ENCODE data around the gene MICAL3.
"Not testable (repeated sequence)": the region's sequence is repeated elsewhere in the genome, so short reads cannot be mapped to it uniquely, and the experiment has no call there.

MICAL3 gene

GRCh38 chr22:17994424-17995108 lies 29.8 kb downstream of the MICAL3 start:
- DNase-seq, result no peak

DNA sequence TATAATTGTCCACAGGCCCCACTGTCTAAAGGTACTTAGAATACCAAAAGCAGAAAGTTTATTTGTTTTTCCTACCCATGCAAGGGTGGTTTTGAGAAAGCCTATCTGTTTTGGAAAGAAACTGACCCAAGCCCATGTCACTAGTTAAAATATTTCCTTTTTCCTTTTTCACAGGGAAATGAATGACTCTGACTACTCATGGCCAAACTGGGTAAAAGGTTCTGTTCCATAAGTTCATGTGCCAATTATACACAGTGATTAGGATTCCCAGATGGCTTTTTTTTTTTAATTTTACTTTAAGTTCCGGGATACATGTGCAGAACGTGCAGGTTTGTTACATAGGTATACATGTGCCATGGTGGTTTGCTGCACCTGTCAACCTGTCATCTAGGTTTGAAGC lies 31.4 kb downstream of the MICAL3 start:
- DNase-seq, result not testable (repeated sequence)

DNA sequence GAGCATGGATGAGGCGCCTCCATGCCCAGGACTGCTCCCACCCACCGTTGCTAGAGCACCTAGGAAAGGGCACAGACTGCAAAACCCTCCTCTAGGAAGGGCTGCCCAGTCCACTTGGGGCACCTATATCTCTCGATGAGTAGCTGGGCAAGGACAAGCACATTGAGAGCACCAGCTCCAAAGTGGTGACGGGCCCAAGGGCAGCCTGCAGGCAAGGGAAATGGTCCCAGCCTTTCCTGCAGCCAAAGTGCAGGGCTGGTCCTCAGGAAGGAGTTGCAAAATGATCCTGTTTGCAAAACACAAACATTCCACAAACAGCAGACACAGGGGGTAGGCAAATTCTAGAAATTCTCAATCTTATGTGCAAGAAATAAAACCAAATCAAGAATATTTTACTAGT lies 32.4 kb downstream of the MICAL3 start:
- DNase-seq, result not testable (repeated sequence)

GRCh38 chr22:17990942-17991341 lies 33.4 kb downstream of the MICAL3 start:
- no peak for DNase-seq

GRCh38 chr22:17990147-17990546 lies 34.2 kb downstream of the MICAL3 start:
- DNase-seq, result no peak

- DNase-seq, result no peak
Observed at GRCh38 chr22:17988800-17989513, 35.4 kb downstream of the MICAL3 start.

GRCh38 chr22:17985606-17986005 lies 38.8 kb downstream of the MICAL3 start:
- DNase-seq, result no peak

- not testable (repeated sequence) for DNase-seq
Observed at GRCh38 chr22:17985071-17985470, 39.3 kb downstream of the MICAL3 start.

- DNase-seq, result no peak
Observed at GRCh38 chr22:17984114-17984513, 40.2 kb downstream of the MICAL3 start.

DNA sequence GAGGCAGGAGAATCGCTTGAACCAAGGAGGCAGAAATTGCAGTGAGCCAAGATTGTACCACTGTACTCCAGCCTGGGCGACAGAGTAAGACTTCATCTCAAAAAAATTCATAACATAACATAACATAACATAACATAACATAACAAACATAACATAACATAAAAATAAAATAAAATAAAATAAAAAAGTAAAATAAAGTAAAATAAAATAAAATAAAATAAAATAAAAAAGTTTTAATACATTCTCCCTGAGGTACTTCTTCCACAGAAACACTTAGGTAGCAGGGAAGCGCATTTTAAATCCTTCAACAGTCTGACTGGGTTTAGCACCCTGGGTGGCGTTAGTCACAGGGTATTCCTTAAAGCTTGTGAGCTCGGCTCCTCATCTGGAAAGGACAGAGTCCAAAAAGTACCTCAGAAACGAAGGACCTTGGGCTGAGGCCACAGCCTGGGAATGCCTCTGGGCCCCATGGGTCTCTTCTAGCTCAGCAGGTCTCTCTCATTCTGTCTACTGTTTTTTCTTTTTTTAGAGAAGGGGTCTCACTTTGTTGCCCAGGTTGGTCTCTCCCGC lies 41.7 kb downstream of the MICAL3 start:
- DNase-seq, result no peak

DNA sequence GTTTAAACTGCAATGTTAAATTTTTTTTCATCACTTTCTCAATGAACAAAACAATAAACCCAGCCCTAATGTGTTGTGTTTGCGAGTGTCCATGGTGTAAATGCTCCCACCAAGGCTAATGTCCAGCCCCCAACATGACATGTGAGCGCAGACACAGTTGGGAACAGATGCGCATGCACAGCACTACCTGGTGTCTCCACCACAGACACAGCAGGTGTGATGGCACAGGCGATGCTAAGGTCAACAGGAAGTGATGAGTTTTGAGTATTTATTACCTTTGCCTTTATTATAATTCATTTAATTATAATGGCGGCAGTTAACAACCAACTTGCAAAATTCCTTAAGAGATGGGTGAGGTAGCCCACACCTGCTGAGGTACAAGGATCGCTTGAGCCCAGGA lies 42.9 kb downstream of the MICAL3 start:
- no peak for DNase-seq

DNA sequence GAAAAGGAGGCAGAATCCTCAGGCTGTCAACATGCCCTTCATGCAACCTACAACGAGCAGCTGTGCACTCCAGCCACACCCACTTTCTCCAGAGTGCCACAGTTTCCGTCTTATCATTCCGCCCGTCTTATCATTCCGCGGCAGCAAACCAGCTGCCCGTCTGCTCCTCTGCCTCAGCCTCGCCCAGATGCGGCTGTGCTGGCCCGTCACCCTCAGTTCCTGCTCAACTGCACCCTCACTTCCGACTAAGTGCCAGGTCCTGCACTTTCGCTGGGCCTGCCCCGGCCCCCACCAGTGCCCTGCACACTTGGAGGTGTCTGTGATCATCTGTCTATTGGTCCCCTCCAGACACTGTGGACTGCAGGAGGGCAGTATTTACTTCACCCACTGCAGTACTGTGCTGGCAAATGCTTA lies 43.7 kb downstream of the MICAL3 start:
- no peak for DNase-seq

DNA sequence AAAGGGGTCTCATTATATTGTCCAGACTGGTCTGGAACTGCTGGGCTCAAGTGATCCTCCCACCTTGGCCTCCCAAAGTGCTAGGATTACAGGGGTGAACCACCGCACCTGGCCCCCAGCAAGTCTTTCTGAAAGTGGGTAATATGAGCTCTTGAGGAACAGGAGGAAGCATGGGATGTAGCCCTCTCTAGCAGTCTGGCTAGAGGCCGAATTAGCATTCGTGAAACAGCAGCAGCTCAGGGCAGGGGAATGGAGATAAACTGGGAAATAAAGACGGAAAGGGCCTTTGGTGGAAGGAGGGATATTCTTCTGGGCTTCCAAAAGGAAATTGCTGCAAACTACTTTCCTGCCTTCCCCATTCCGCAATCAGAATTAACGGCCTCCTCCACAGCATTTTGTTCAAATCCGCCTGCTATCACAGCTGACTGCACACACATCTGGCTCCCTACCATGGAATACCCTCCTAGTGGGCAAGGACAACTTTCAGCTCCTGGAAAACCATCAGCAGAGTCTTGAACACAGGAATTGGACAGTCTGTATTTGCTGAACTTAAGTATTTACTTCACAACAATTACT lies 44.3 kb downstream of the MICAL3 start:
- DNase-seq, result no peak

- DNase-seq, result no peak
Observed at GRCh38 chr22:17978027-17978426, 46.3 kb downstream of the MICAL3 start.

GRCh38 chr22:17977371-17977770 lies 47.0 kb downstream of the MICAL3 start:
- DNase-seq, result no peak

GRCh38 chr22:17976121-17976520 lies 48.2 kb downstream of the MICAL3 start:
- DNase-seq, result no peak

GRCh38 chr22:17974703-17975372 lies 49.5 kb downstream of the MICAL3 start:
- no peak for DNase-seq

DNA sequence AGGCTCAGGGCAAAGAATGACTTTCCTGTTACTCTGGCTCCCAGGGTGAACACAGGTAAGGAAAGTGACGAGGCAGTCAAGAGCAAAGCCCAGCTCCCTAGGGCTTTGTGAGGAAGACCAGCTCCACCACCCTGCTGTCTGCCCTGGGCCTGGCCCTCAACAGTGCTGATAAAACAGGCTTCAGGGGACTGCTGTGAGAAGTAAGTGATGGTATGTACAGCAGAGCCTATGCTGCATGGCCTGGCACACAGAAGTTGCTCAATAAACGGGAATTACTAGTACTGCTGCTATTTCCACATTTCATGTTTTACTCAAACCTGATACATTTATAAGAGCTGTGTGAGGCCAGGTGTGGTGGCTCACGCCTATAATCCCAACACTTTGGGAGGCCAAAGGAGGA lies 50.3 kb downstream of the MICAL3 start:
- DNase-seq, result no peak

DNA sequence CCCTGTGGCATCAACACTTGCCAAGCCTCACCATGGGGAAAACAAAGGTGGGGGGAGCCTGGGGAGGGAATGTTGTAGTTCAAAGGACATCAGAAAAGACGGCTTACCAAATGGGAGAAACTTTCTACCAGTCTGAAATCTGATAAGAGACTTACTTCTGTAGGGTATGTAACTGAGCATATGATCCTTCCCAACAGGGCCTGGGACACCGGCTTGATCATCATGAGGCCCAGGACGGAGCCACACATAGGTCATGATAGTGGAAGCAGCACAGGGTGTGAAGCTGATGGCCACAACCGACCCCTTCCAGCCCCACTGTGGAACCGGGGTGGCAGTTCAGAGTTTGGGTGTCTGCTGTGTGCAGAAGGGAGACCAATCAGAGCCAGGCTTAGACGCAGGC lies 51.1 kb downstream of the MICAL3 start:
- DNase-seq, result no peak

- DNase-seq, result no peak
Observed at GRCh38 chr22:17972385-17973191, 51.8 kb downstream of the MICAL3 start.

DNA sequence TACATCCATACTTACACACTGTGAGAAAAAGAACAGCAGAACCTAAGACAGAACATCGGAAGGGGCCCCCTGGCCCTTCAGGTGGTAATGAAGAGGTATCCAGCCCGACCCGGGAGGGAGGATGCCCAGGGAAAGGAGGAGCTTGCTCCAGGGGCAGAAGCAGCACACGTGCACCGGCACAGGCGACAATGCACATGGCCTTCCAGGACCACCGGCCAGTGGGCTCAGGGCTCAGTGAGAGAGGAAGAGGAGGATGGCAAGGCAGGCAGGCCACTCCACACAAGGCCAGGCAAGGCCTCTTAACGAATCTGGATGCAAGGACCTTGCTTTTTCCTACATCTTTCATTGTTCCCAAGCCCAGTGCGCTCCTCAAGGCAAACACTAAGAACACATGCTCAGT lies 52.6 kb downstream of the MICAL3 start:
- DNase-seq, result no peak

- no peak for DNase-seq
Observed at GRCh38 chr22:17970201-17970708, 54.1 kb downstream of the MICAL3 start.
